DND-41 (cell line): ENCODE data around the gene RAD23A.

ENCODE experiments used
- EZH2 ChIP-seq: IDR thresholded peaks from 3 replicates; pipeline ENCODE4 v1.6.1; 2012; ENCODE audit warnings: borderline replicate concordance, low read depth, mild to moderate bottlenecking, moderate library complexity, low read length, inconsistent platforms; ENCODE audit not compliant: severe bottlenecking
- TF ChIP-seq, protein P1 (sequence below): IDR thresholded peaks from 2 replicates; pipeline ENCODE4 v1.5.1; 2012; ENCODE audit warnings: borderline replicate concordance, low read length, moderate library complexity, mild to moderate bottlenecking; ENCODE audit not compliant: poor library complexity, severe bottlenecking; ENCODE audit errors: extremely low read depth

DNA sequence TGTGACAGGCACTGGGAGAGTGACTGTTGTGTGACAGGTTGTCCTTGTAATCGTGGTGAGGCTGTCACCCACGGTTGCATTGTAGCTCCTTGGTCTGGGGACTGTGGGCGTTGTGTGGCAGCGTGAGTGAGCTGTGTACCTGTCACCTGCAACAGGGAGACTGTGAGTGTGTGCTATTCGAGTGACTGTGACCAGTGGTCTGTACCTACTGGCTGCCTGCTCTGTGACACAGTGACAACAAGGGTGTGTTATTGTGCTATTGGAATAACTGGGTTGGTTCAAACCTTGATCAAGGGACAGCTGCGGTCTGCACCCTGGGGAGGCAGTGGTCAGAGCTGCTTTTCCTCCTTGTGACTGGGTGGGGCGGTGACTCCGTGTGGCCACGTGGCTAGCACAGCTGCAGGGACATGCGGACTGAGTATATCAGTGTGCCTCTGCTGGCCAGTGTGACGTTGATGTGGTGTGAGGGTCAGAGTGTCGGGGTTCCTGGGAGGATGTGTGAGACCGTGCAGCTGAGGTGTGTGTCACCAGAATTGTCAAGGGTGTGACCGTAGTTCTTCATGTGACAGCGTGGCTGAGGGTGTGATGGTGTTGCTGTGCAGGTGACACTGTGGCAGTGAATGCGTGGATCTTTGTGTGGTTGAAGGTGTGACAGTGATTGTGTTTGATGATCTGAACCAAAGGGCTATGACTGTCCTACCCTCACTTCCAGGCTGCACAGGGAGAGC, 39.6 kb downstream of the RAD23A start:
- TF ChIP-seq, protein P1, sequence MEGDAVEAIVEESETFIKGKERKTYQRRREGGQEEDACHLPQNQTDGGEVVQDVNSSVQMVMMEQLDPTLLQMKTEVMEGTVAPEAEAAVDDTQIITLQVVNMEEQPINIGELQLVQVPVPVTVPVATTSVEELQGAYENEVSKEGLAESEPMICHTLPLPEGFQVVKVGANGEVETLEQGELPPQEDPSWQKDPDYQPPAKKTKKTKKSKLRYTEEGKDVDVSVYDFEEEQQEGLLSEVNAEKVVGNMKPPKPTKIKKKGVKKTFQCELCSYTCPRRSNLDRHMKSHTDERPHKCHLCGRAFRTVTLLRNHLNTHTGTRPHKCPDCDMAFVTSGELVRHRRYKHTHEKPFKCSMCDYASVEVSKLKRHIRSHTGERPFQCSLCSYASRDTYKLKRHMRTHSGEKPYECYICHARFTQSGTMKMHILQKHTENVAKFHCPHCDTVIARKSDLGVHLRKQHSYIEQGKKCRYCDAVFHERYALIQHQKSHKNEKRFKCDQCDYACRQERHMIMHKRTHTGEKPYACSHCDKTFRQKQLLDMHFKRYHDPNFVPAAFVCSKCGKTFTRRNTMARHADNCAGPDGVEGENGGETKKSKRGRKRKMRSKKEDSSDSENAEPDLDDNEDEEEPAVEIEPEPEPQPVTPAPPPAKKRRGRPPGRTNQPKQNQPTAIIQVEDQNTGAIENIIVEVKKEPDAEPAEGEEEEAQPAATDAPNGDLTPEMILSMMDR: no peak
- TF ChIP-seq EZH2: no peak
